GM18858 (cell line): ENCODE measurements around the gene IL17RA.
"Not testable (repeated sequence)": the region's sequence is repeated elsewhere in the genome, so short reads cannot be mapped to it uniquely, and the experiment has no call there.

ENCODE experiments used
- ATAC-seq: cut with Tn5 transposase; IDR thresholded peaks from one replicate; pipeline ENCODE4 v1.9.1; 2021; ENCODE audit not compliant: unreplicated experiment

The IL17RA gene

GRCh38 chr22:17120281-17120680 lies 35.5 kb downstream of the IL17RA start:
- no peak for ATAC-seq

- ATAC-seq, result no peak
Measured at GRCh38 chr22:17120711-17121232, 36.0 kb downstream of the IL17RA start.

- ATAC-seq, result no peak
Measured at GRCh38 chr22:17121233-17122195, 36.7 kb downstream of the IL17RA start, which contains the start of gene TMEM121B. TMEM121B (minus strand) TSS chr22:17121360; CDS start chr22:17121127, 233 bp downstream.

DNA sequence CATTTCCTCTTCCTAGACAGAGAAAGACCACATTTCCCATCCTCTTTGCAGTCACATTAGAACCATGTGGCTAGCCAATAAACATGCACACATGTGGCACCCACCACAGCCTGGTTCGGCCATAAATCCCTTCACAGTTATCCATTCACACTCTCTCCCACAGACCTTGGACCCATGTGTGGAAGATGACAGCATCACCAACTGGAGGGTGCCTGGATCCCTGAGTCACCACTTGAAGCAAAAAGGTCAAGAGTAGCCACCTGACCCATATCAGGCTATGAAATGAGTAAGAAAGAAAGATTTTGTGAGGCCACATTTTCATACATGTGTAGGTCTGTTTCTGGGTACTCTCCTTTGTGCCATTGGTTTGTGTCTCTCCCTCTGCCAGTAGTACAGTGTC lies 45.4 kb downstream of the IL17RA start:
- no peak for ATAC-seq

GRCh38 chr22:17131686-17132085 lies 46.9 kb downstream of the IL17RA start:
- ATAC-seq, result no peak

- ATAC-seq, result no peak
Measured at GRCh38 chr22:17132112-17132511, 47.3 kb downstream of the IL17RA start.

DNA sequence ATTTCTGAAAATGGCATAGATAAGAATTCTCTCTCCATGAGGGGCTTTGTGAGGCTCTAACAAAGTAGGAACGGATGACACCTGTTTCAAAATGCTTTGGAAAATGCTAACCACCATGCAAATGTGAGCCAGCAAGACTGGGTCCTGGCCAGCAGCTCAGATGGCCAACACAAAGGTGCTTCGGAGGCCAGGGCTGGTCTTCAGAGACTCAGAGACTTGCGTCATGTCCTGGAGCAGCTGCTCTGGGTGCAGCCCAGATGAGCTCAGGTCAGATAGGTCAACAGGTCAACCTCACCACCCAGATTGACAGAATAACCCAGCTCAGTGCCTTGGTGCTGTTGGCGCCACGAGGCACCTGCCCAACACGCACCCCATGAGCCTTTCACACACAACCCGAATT lies 48.3 kb downstream of the IL17RA start:
- no peak for ATAC-seq

DNA sequence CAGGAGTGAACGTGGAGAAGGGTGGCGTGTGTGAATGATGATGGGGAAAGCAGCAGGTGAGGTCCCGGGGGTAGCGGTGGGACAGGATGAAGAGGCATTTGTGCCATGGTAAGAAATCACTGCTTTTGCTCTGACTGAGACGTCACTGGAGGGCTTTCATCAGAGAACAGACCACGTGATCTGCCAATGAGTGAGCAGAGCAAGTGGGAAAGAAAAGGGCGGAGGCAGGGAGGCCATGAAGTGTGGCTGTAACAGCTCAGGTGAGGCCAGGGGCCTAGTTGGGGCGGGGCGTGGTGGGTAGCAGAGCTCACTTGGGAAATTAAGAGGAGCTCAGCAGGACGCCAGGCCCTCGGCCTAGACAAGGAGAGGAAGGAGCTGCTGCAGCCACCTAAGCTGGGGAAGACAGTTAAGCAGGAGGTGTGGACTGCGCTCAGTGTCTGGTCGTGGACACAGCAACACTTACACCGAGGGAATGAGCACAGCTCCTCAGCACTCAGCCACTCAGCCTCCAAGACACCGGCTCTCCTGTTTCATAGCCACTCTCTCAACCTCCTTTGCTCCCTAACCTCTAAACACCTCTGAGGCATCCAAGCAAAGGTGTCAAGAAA lies 50.5 kb downstream of the IL17RA start:
- ATAC-seq, result no peak

- ATAC-seq, result no peak
Measured at GRCh38 chr22:17137170-17137569, 52.4 kb downstream of the IL17RA start.

- ATAC-seq, result no peak
Measured at GRCh38 chr22:17137861-17138425, 53.1 kb downstream of the IL17RA start.

- no peak for ATAC-seq
Measured at GRCh38 chr22:17138513-17138912, 53.7 kb downstream of the IL17RA start.

- no peak for ATAC-seq
Measured at GRCh38 chr22:17140022-17140421, 55.2 kb downstream of the IL17RA start.

- ATAC-seq, result no peak
Measured at GRCh38 chr22:17140826-17141766, 56.3 kb downstream of the IL17RA start.

- no peak for ATAC-seq
Measured at GRCh38 chr22:17143101-17143500, 58.3 kb downstream of the IL17RA start.

DNA sequence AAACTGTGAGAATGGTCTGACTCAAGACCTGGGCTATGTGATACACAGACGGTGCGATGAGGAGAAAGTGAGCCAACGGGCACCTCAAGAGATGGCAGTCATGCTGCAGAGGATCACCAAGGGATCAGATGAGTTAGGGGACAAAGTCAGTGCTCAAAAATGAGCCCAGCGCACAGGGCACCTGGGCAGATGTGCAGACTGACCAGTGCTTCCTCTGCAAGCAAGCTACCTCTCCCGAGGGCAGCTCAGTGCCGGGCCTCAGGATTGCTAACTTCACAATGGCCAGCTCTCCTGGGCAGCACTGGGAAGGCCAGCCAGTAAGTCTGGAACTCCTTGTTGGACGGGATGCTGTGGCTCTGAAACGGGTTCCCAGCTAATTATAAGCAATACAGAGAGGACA lies 59.0 kb downstream of the IL17RA start:
- ATAC-seq, result no peak

DNA sequence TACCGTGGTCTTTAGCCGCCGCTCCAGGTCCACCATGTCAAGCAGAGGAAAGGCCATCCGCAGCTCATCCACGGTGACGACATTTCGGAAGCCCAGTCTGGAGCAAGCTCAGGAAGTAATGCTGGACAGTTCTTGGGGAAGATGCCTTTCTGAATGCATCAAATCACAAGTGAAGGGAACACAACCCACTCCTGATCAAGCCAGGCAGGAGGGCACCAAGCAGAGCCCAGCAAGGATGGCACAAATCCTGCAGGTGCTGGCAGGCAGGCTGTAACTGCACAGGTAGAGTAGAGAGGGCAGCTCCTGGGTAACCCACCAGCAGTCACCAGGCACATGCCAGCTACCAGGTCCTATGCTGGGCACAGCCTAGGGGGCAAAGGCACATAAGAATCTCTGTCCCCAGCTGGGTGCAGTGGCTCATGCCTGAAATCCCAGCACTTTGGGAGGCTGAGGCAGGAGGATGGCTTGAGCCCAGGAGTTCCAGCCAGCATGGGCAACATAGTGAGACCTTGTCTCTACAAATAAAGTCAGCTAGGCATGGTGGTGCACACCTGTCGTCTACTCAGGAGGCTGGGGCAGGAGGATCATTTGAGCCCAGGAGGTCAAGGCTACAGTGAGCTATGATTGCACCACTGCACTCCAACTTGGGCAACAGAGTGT lies 60.4 kb downstream of the IL17RA start:
- ATAC-seq, result no peak

DNA sequence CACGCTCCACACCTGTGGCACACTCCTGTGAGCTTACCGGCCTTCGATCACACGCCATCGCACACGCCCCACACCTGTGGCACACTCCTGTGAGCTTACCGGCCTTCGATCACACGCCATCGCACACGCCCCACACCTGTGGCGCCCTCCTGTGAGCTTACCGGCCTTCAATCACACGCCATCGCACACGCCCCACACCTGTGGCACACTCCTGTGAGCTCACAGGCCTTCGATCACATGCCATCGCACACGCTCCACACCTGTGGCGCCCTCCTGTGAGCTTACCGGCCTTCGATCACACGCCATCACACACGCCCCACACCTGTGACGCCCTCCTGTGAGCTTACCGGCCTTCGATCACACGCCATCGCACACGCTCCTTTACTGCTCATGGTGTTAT lies 62.7 kb downstream of the IL17RA start:
- ATAC-seq, result not testable (repeated sequence)

DNA sequence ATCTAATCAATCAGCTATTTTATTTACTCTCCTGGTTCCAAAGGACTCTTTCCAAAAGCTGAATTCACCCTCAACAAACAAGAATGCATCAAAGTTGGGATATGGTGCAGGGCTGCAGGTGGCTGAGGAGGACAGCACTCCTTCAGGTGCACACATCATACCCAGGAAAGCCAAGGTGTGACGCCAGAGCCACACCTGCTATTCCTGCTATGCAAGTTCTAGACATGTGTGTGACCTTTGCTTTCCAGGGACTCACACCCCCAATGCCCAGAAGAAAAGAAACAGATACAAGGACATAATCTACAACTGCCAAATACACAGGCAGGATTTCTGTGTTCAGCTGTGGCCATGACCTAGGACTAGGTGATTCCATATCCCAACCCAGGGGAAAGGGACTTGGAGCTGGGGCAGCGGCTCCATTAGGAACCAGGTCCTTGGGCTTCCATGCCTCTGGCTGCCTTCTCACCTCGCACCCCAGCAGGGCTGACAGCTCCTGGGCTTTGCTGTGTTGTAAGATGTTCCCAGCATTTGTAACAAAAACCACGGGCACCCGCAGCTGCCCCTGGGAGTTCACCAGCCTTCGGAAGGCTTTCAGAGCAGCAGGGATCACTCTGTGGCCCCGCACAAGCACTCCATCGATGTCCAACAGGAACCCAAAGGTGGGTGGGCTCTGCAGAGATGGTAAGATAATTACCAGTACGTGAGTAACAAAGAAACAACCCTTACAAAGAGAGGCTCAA lies 64.4 kb downstream of the IL17RA start:
- ATAC-seq, result no peak

GRCh38 chr22:17152340-17152739 lies 67.5 kb downstream of the IL17RA start:
- ATAC-seq, result no peak
